DMS79 treated with DMSO at 0.1 percent for 48 hours (cell line): Measurements from ENCODE around the gene TMCO4.
"Not testable (repeated sequence)": the region's sequence is repeated elsewhere in the genome, so short reads cannot be mapped to it uniquely, and the experiment has no call there.

Source experiments
- DNase-seq: peaks from one replicate; lab custom pipeline; 2025; lab: John Stamatoyannopoulos, UW

Gene TMCO4

GRCh38 chr1:19813643-19813960 is 13.9 kb upstream of the TMCO4 start:
- no peak for DNase-seq

GRCh38 chr1:19812875-19813642 is 13.3 kb upstream of the TMCO4 start:
- DNase-seq: no peak

GRCh38 chr1:19811206-19811851 is 11.6 kb upstream of the TMCO4 start:
- DNase-seq: no peak

- DNase-seq: no peak
Observed at GRCh38 chr1:19809044-19809750, 9.5 kb upstream of the TMCO4 start.

- no peak for DNase-seq
Observed at GRCh38 chr1:19808351-19808750, 8.6 kb upstream of the TMCO4 start.

- no peak for DNase-seq
Observed at GRCh38 chr1:19804831-19805251, 5.1 kb upstream of the TMCO4 start.

GRCh38 chr1:19802269-19802668 is 2.6 kb upstream of the TMCO4 start:
- DNase-seq: peak; percentile 31

GRCh38 chr1:19800076-19800804 is 524 bp upstream of the TMCO4 start:
- peak; percentile 48 for DNase-seq

GRCh38 chr1:19798486-19799229 is 1.1 kb downstream of the TMCO4 start:
- DNase-seq: no peak

GRCh38 chr1:19797827-19798226 is 1.9 kb downstream of the TMCO4 start:
- DNase-seq: no peak

- no peak for DNase-seq
Observed at GRCh38 chr1:19794583-19794982, 5.1 kb downstream of the TMCO4 start.

GRCh38 chr1:19793360-19794046 is 6.2 kb downstream of the TMCO4 start:
- DNase-seq: no peak

GRCh38 chr1:19792237-19793002 is 7.3 kb downstream of the TMCO4 start:
- DNase-seq: no peak

GRCh38 chr1:19790061-19790975 is 9.4 kb downstream of the TMCO4 start:
- not testable (repeated sequence) for DNase-seq

GRCh38 chr1:19786988-19787423 is 12.7 kb downstream of the TMCO4 start:
- peak; percentile 51 for DNase-seq

- no peak for DNase-seq
Observed at GRCh38 chr1:19785660-19786059, 14.1 kb downstream of the TMCO4 start.

- DNase-seq: no peak
Observed at GRCh38 chr1:19780267-19780877, 19.3 kb downstream of the TMCO4 start.

- DNase-seq: no peak
Observed at GRCh38 chr1:19776933-19777332, 22.8 kb downstream of the TMCO4 start.

- no peak for DNase-seq
Observed at GRCh38 chr1:19776287-19776686, 23.4 kb downstream of the TMCO4 start.
